Heart right ventricle (tissue), 16 donors: ENCODE data around the gene ATG14. TPM values are rescaled to one million over a fixed set of nuclear protein-coding genes. Genes with fewer than 3 reads are reported as not detected.

Experiments
- ATAC-seq, 8 donors: fragments of 200-7000 bp; cut with Tn5 transposase; one replicate each; pipeline ENCODE4 v1.9.1; 2020; ENCODE audit warnings: mild to moderate bottlenecking in 8 of 8, moderate library complexity in 8 of 8, moderate number of reproducible peaks in 1 of 8
- DNase-seq, 2 donors: peaks; one replicate each; pipeline ENCODE4 v3.0.0-alpha.2; 2020
- H3K27ac ChIP-seq, 10 donors: fragments of 200-600 bp; sonication (generic) in 2 of 10; one replicate each; pipeline versions ENCODE4 v1.5.0 to v1.8.0; 2020 to 2022; ENCODE audit warnings: mild to moderate bottlenecking in 3 of 10
- H3K27me3 ChIP-seq, 7 donors: fragments of 200-600 bp; one replicate each; pipeline ENCODE4 v1.8.0; 2021 to 2022; ENCODE audit warnings: mild to moderate bottlenecking in 2 of 7
- H3K36me3 ChIP-seq, 9 donors: fragments of 200-600 bp; sonication (generic) in 1 of 9; one replicate each; pipeline versions ENCODE4 v1.5.0 to v1.8.0; 2020 to 2022; ENCODE audit warnings: mild to moderate bottlenecking in 2 of 9
- H3K4me1 ChIP-seq, 9 donors: fragments of 200-600 bp; sonication (generic) in 1 of 9; one replicate each; pipeline versions ENCODE4 v1.5.0 to v1.8.0; 2020 to 2022; ENCODE audit warnings: mild to moderate bottlenecking in 4 of 9
- H3K4me3 ChIP-seq, 10 donors: fragments of 200-600 bp; sonication (generic) in 2 of 10; one replicate each; pipeline versions ENCODE4 v1.5.0 to v1.8.0; 2020 to 2022; ENCODE audit warnings: mild to moderate bottlenecking in 7 of 10, moderate library complexity in 2 of 10
- H3K9me3 ChIP-seq, 11 donors: fragments of 200-600 bp in 10 of 11; sonication (generic) in 2 of 11; one replicate each; pipeline versions ENCODE4 v1.5.0 to v1.8.0; 2013 to 2022; ENCODE audit warnings: mild to moderate bottlenecking in 2 of 11, control low read depth in 1 of 11, moderate library complexity in 1 of 11
- CTCF ChIP-seq, 9 donors: fragments of 200-600 bp; sonication (generic) in 2 of 9; IDR thresholded peaks; one replicate each; pipeline versions ENCODE4 v1.5.0 to v1.8.0; 2021 to 2022; ENCODE audit warnings: antibody characterized with exemption in 9 of 9, mild to moderate bottlenecking in 5 of 9, moderate library complexity in 1 of 9
- WGBS, 2 donors: extraction: QIAGEN DNeasy Blood & Tissue Kit; methylation state at CpG; one replicate each; pipeline ENCODE4 v1.1.7; 2013; ENCODE audit warnings: inconsistent platforms in 1 of 2; 5-methylcytosine and 5-hydroxymethylcytosine counted together
- intact Hi-C, 10 donors: fragments of 100-400 bp; cut with DNase I; formaldehyde crosslinking; loops; one replicate each; pipeline versions ENCODE4 v1.11.1 to v1.14.2; 2022
- polyA plus RNA-seq, 2 donors: library from polyadenylated mRNA; stranded (reverse); fragments of 200-250 nt; gene quantifications; one replicate each; pipeline ENCODE4 v1.2.3, GENCODE V29; 2013
- total RNA-seq, 10 donors: library from RNA; stranded (reverse); fragmentation: NEBNext Ultra II Directional in 3 of 10; extraction: Animal tissue kit (Norgen Biotek cat#: 25700) in 3 of 10; gene quantifications; one replicate each; pipeline versions ENCODE4 v1.2.1 to v1.2.4, GENCODE V29; 2021 to 2023
- donor health status: Arrhythmogenic right ventricular cardiomyopathy.
- donor health status: ischemic (EF 13 %, LVEDD 7.1; RV severe dilation, severe dysfunction).
- donor health status: healthy with polysubstance abuse.
- donor health status: DM: no; HTN: yes; CAD: no.
- donor health status: DM: no; HTN: no; CAD: no.
- donor health status: ischemic (EF 25% LVEDD 6.9; RV normal size, moderate dysfunction).
- donor health status: ischemic (EF 25% LVEDD 5.7; RV mildly dilated, moderate dysfunction).
- donor health status: healthy.
- donor health status: DM: yes; HTN: yes; CAD: no.
- donor health status: Ischemic cardiomyopathy.
- donor health status: ischemic (EF 35%, LVEDD 5.7; RV mildly dilated, moderate dysfunction).
- donor health status: nonischemic (EF 11% LVEDD 7.7; RV severe dilation, severe dysfunction).
- donor health status: DM: yes; HTN: yes; CAD: no.
- donor health status: PGD.
- donor health status: ischemic (EF 29% LVEDD 5.4; RV normal size, mild dysfunction).
- donor health status: nonischemic (EF 23%, LVEDD 6.1; RV moderate dilation, normal function).

The ATG14 gene
- total and polyA plus RNA-seq, 12 donors = 3.5 to 21.9 (median 15.3) TPM

GRCh38 chr14:55433880-55434804, 22.5 kb upstream of the ATG14 start:
- intact Hi-C loops = loop anchor here in 5 of 10 donors (5.0 to 10.0 kb wide), 5 partner anchors 162 to 1041 kb away; partner anchors contain the start of gene FBXO34 (in 1 of the 5)
- DNase-seq (no peak), ATAC-seq (no peak)
- H3K4me1 ChIP-seq = peaks cover 0 to 5% (median 0%) of the 10 kb centered on the region in 9 donors
- H3K9me3 ChIP-seq = no peaks in the 10 kb centered on the region
- 64 to 70% methylated on average over 6 of the region's 6 CpGs for WGBS, 2 donors
- no peak for TF ChIP-seq CTCF (IDR thresholded peaks at IDR 0.05)
- H3K36me3 ChIP-seq = no peaks in the 10 kb centered on the region
- peaks cover 0 to 17% (median 0%) of the 10 kb centered on the region in 7 donors for H3K27me3 ChIP-seq
- H3K27ac ChIP-seq = no peak overlapping the region
- H3K4me3 ChIP-seq = no peak overlapping the region

- no peaks in the 10 kb centered on the region for H3K9me3 ChIP-seq
- no peak overlapping the region for H3K4me3 ChIP-seq
- WGBS, 2 donors = 37 to 50% methylated on average over 3 of the region's 3 CpGs
- intact Hi-C loops = loop anchor here in 5 of 10 donors (5.0 to 10.0 kb wide), 5 partner anchors 160 to 1042 kb away; partner anchors contain the start of gene FBXO34 (in 1 of the 5)
- no peak for TF ChIP-seq CTCF (IDR thresholded peaks at IDR 0.05)
- ATAC-seq (no peak), DNase-seq (no peak)
- H3K27me3 ChIP-seq = peaks cover 0 to 14% (median 0%) of the 10 kb centered on the region in 7 donors
- H3K27ac ChIP-seq = no peak overlapping the region
- no peaks in the 10 kb centered on the region for H3K36me3 ChIP-seq
- H3K4me1 ChIP-seq = peaks cover 0 to 5% (median 0%) of the 10 kb centered on the region in 9 donors
Observed at GRCh38 chr14:55432628-55433027, 21.0 kb upstream of the ATG14 start.

GRCh38 chr14:55430024-55430690, 18.5 kb upstream of the ATG14 start:
- ATAC-seq (peak in 7 of 8 donors; percentile 46 to 86 (median 75)), DNase-seq (peak in 1 of 2 donors; percentile 51)
- Histone ChIP-seq H3K36me3 (no peaks in the 10 kb centered on the region), H3K9me3 (no peaks in the 10 kb centered on the region), H3K4me1 (peaks cover 0 to 5% (median 0%) of the 10 kb centered on the region in 9 donors), H3K4me3 (no peak overlapping the region), H3K27ac (no peak overlapping the region), H3K27me3 (no peaks in the 10 kb centered on the region)
- WGBS, 2 donors = 0 to 5% methylated on average over 1 of the region's 1 CpG
- peak in 7 of 9 donors; percentile 39 to 54 (median 47) for TF ChIP-seq CTCF (IDR thresholded peaks at IDR 0.05)
- intact Hi-C loops = loop anchor here in 6 of 10 donors (1.0 to 10.0 kb wide), 7 partner anchors 158 to 1045 kb away; partner anchors contain the start of gene FBXO34 (in 2 of the 6)

- H3K4me3 ChIP-seq = no peak overlapping the region
- DNase-seq (no peak), ATAC-seq (no peak)
- H3K9me3 ChIP-seq = no peaks in the 10 kb centered on the region
- no peak for TF ChIP-seq CTCF (IDR thresholded peaks at IDR 0.05)
- H3K36me3 ChIP-seq = no peaks in the 10 kb centered on the region
- no peak overlapping the region for H3K27ac ChIP-seq
- WGBS, 2 donors = 60 to 65% methylated on average over 7 of the region's 7 CpGs
- H3K27me3 ChIP-seq = no peaks in the 10 kb centered on the region
- intact Hi-C loops = loop anchor here in 4 of 10 donors (10.0 kb wide), 2 partner anchors 183 to 213 kb away; no protein-coding TSS in a partner anchor
- H3K4me1 ChIP-seq = peaks cover 0 to 20% (median 4%) of the 10 kb centered on the region in 9 donors
Observed at GRCh38 chr14:55427439-55427838, 15.8 kb upstream of the ATG14 start.
